Hepatocyte (in vitro differentiated cells): ENCODE measurements around the gene C16orf54. TPM values are rescaled to one million over a fixed set of nuclear protein-coding genes. Genes with fewer than 3 reads are reported as not detected.
"Not testable (repeated sequence)": the region's sequence is repeated elsewhere in the genome, so short reads cannot be mapped to it uniquely, and the experiment has no call there.

Source experiments
- DNase-seq: peaks from one replicate; pipeline ENCODE4 v3.0.0-alpha.2; 2016; ENCODE audit warnings: low spot score
- H2AFZ ChIP-seq: fragments of 200-600 bp; sonication (generic); 2 replicates; pipeline ENCODE4 v1.6.0; 2016; ENCODE audit warnings: antibody characterized with exemption, mild to moderate bottlenecking
- H3K27ac ChIP-seq: fragments of 200-600 bp; sonication (generic); 2 replicates; pipeline ENCODE4 v1.5.1; 2016; ENCODE audit warnings: mild to moderate bottlenecking
- H3K27me3 ChIP-seq: fragments of 200-600 bp; sonication (generic); 2 replicates; pipeline ENCODE4 v1.6.1; 2016
- H3K36me3 ChIP-seq: fragments of 200-600 bp; sonication (generic); replicated peaks from 2 replicates; pipeline ENCODE4 v1.5.1; 2016; ENCODE audit warnings: low read depth; ENCODE audit not compliant: insufficient read depth
- H3K4me1 ChIP-seq: fragments of 200-600 bp; sonication (generic); 2 replicates; pipeline ENCODE4 v1.5.1; 2016; ENCODE audit warnings: mild to moderate bottlenecking, moderate library complexity; ENCODE audit not compliant: insufficient read depth
- H3K4me2 ChIP-seq: fragments of 200-600 bp; sonication (generic); 2 replicates; pipeline ENCODE4 v1.6.0; 2016
- H3K4me3 ChIP-seq: fragments of 200-600 bp; sonication (generic); 2 replicates; pipeline ENCODE4 v1.5.1; 2016; ENCODE audit warnings: mild to moderate bottlenecking
- H3K79me2 ChIP-seq: fragments of 200-600 bp; sonication (generic); 2 replicates; pipeline ENCODE4 v1.6.0; 2017; ENCODE audit warnings: mild to moderate bottlenecking
- H3K9me2 ChIP-seq: fragments of 200-600 bp; sonication (generic); replicated peaks from 2 replicates; pipeline ENCODE4 v1.6.0; 2017; ENCODE audit warnings: mild to moderate bottlenecking; ENCODE audit not compliant: insufficient read depth
- H3K9me3 ChIP-seq: fragments of 200-600 bp; sonication (generic); 2 replicates; pipeline ENCODE4 v1.5.1; 2016; ENCODE audit warnings: low read depth, mild to moderate bottlenecking
- H4K20me1 ChIP-seq: fragments of 200-600 bp; sonication (generic); 2 replicates; pipeline ENCODE4 v1.6.0; 2016; ENCODE audit warnings: mild to moderate bottlenecking; ENCODE audit not compliant: insufficient read depth, poor library complexity, severe bottlenecking
- EZH2 ChIP-seq: fragments of 200-600 bp; sonication (generic); IDR thresholded peaks from 2 replicates; pipeline ENCODE4 v1.6.1; 2016; ENCODE audit warnings: antibody characterized with exemption, mild to moderate bottlenecking, borderline replicate concordance
- EZH2phosphoT487 ChIP-seq: fragments of 200-600 bp; sonication (generic); IDR thresholded peaks from one replicate; pipeline ENCODE4 v1.6.1; 2018; ENCODE audit warnings: antibody characterized with exemption, mild to moderate bottlenecking, low read depth, moderate library complexity; ENCODE audit not compliant: unreplicated experiment, severe bottlenecking
- WGBS: methylation state at CpG from one replicate; pipeline ENCODE4 v1.1.6; 2016; ENCODE audit warnings: low lambda C conversion rate; ENCODE audit errors: missing lambda C conversion rate; 5-methylcytosine and 5-hydroxymethylcytosine counted together
- polyA plus RNA-seq: library from polyadenylated mRNA; unstranded; fragments of >200 nt; fragmentation: Nextera tagmentation; extraction: Ambion mirVana; gene quantifications from 2 replicates; pipeline ENCODE4 v1.2.1, GENCODE V29; 2016
- total RNA-seq: library from RNA; depleted of rRNA; stranded (reverse); fragments of >200 nt; gene quantifications from 2 replicates; pipeline ENCODE4 v1.2.3, GENCODE V29; 2014
- TF ChIP-seq, protein P1 (sequence below): fragments of 200-600 bp; sonication (generic); IDR thresholded peaks from 2 replicates; pipeline ENCODE4 v1.5.1; 2016; ENCODE audit warnings: antibody characterized with exemption, mild to moderate bottlenecking; ENCODE audit not compliant: poor library complexity

Gene C16orf54
- total and polyA plus RNA-seq, 2 experiments from 2014 or later, result 0.10 to 0.16 TPM

- H3K9me2 ChIP-seq, result no peaks in the 10 kb centered on the region
- H3K27ac ChIP-seq, result no peak overlapping the region
- H2AFZ ChIP-seq, result no peak overlapping the region
- H3K4me1 ChIP-seq, result no peaks in the 10 kb centered on the region
- DNase-seq, result no peak
- TF ChIP-seq, protein P1, sequence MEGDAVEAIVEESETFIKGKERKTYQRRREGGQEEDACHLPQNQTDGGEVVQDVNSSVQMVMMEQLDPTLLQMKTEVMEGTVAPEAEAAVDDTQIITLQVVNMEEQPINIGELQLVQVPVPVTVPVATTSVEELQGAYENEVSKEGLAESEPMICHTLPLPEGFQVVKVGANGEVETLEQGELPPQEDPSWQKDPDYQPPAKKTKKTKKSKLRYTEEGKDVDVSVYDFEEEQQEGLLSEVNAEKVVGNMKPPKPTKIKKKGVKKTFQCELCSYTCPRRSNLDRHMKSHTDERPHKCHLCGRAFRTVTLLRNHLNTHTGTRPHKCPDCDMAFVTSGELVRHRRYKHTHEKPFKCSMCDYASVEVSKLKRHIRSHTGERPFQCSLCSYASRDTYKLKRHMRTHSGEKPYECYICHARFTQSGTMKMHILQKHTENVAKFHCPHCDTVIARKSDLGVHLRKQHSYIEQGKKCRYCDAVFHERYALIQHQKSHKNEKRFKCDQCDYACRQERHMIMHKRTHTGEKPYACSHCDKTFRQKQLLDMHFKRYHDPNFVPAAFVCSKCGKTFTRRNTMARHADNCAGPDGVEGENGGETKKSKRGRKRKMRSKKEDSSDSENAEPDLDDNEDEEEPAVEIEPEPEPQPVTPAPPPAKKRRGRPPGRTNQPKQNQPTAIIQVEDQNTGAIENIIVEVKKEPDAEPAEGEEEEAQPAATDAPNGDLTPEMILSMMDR, result no peak
- TF ChIP-seq EZH2 (no peak), EZH2phosphoT487 (no peak)
- H3K9me3 ChIP-seq, result no peaks in the 10 kb centered on the region
- H3K79me2 ChIP-seq, result peaks cover 24% of the 10 kb centered on the region
- H3K4me3 ChIP-seq, result no peak overlapping the region
- no peak overlapping the region for H3K4me2 ChIP-seq
- no peaks in the 10 kb centered on the region for H3K27me3 ChIP-seq
- 95% methylated on average over 21 of the region's 21 CpGs for WGBS
- peaks cover 25% of the 10 kb centered on the region for H4K20me1 ChIP-seq
- no peaks in the 10 kb centered on the region for H3K36me3 ChIP-seq
These were observed 48.9 kb downstream of the C16orf54 start for GRCh38 chr16:29696881-29697331.

- 97% methylated on average over 3 of the region's 3 CpGs for WGBS
- H3K36me3 ChIP-seq, result not testable (repeated sequence)
- peaks cover 35% of the 10 kb centered on the region for H4K20me1 ChIP-seq
These were observed 50.1 kb downstream of the C16orf54 start for GRCh38 chr16:29695675-29696074.

DNA sequence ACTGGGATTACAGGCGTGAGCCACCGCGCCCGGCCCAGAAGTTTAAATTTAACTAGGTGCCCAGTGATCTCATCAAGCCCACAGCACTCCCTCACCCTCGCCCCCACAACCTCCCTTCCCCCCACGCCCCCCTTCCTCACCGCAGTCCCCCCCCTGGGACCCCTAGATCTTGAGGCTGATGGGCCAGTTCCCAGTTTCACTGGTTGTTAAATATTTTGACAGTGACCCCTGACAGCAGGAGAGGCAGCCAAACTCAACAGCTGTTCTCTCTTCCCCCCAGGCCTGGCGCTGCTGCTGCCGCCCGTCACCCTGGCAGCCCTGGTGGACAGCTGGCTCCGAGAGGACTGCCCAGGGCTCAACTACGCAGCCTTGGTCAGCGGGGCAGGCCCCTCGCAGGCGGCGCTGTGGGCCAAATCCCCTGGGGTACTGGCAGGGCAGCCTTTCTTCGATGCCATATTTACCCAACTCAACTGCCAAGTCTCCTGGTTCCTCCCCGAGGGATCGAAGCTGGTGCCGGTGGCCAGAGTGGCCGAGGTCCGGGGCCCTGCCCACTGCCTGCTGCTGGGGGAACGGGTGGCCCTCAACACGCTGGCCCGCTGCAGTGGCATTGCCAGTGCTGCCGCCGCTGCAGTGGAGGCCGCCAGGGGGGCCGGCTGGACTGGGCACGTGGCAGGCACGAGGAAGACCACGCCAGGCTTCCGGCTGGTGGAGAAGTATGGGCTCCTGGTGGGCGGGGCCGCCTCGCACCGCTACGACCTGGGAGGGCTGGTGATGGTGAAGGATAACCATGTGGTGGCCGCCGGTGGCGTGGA lies 51.2 kb downstream of the C16orf54 start:
- peaks cover 46% of the 10 kb centered on the region for H4K20me1 ChIP-seq
- no peak overlapping the region for H3K27ac ChIP-seq
- peaks cover 47% of the 10 kb centered on the region for H3K79me2 ChIP-seq
- DNase-seq, result no peak
- H3K27me3 ChIP-seq, result no peaks in the 10 kb centered on the region
- TF ChIP-seq, protein P1, result no peak
- no peak for TF ChIP-seq EZH2
- no peak for TF ChIP-seq EZH2phosphoT487
- WGBS, result 93% methylated on average over 23 of the region's 41 CpGs
- H3K9me3 ChIP-seq, result no peaks in the 10 kb centered on the region
- no peak overlapping the region for H2AFZ ChIP-seq
- no peaks in the 10 kb centered on the region for H3K36me3 ChIP-seq
- H3K4me3 ChIP-seq, result no peak overlapping the region
- no peaks in the 10 kb centered on the region for H3K4me1 ChIP-seq
- H3K9me2 ChIP-seq, result no peaks in the 10 kb centered on the region
- H3K4me2 ChIP-seq, result no peak overlapping the region

More at GRCh38 chr16:29695675-29696074, 50.1 kb downstream of the C16orf54 start:
- H3K4me3 ChIP-seq, H3K9me2 ChIP-seq, DNase-seq, H3K9me3 ChIP-seq, H3K27me3 ChIP-seq, H3K4me2 ChIP-seq, H3K27ac ChIP-seq, H2AFZ ChIP-seq, H3K4me1 ChIP-seq: not testable (repeated sequence)
- H3K79me2 ChIP-seq, result peaks cover 36% of the 10 kb centered on the region

DNA sequence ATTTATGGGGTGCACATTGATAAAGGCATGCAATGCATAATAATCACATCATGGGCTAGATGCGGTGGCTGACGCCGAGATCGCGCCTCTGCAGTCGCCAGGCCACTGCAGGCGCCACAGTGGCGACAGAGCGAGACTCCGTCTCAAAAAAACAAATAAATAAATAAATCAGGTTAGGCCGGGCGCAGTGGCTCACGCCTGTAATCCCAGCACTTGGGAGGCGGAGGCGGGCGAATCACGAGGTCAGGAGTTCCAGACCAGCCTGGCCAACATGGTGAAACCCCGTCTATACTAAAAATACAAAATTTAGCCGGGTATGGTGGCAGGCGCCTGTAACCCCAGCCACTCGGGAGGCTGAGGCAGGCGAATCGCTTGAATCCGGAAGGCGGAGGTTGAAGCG lies 53.2 kb downstream of the C16orf54 start:
- H3K4me3 ChIP-seq, H3K4me1 ChIP-seq, DNase-seq, H3K9me2 ChIP-seq, H3K4me2 ChIP-seq, H3K27me3 ChIP-seq, H2AFZ ChIP-seq, H3K9me3 ChIP-seq, H3K27ac ChIP-seq, H3K36me3 ChIP-seq: not testable (repeated sequence)
- peaks cover 59% of the 10 kb centered on the region for H4K20me1 ChIP-seq
- peaks cover 67% of the 10 kb centered on the region for H3K79me2 ChIP-seq
- WGBS, result 98% methylated on average over 26 of the region's 26 CpGs

Other genes with a start within 250 kb of the C16orf54 start
- gene NPIPB12, start 239.6 kb downstream of the C16orf54 start, total RNA-seq, result 11.5 and 14.3 TPM in 2 replicates
- gene NPIPB12, start 239.6 kb downstream of the C16orf54 start, polyA plus RNA-seq, result 39.0 and 48.2 TPM in 2 replicates
- gene SPN, start 82.7 kb downstream of the C16orf54 start, total RNA-seq, result 0.03 and 0.08 TPM in 2 replicates
- 0.05 and 0.57 TPM in 2 replicates for gene SPN, start 82.7 kb downstream of the C16orf54 start, polyA plus RNA-seq
- 217 and 222 TPM in 2 replicates for gene QPRT, start 66.8 kb downstream of the C16orf54 start, total RNA-seq
- gene QPRT, start 66.8 kb downstream of the C16orf54 start, polyA plus RNA-seq, result 340 and 371 TPM in 2 replicates
- gene ZG16, start 32.3 kb upstream of the C16orf54 start, total RNA-seq, result 2.1 and 3.0 TPM in 2 replicates
- 1.9 and 2.7 TPM in 2 replicates for gene ZG16, start 32.3 kb upstream of the C16orf54 start, polyA plus RNA-seq
- gene KIF22, start 44.8 kb upstream of the C16orf54 start, total RNA-seq, result 42.6 and 43.3 TPM in 2 replicates
- gene KIF22, start 44.8 kb upstream of the C16orf54 start, polyA plus RNA-seq, result 42.5 and 44.5 TPM in 2 replicates
- gene MAZ, start 60.5 kb upstream of the C16orf54 start, total RNA-seq, result 123 and 132 TPM in 2 replicates
- 190 and 192 TPM in 2 replicates for gene MAZ, start 60.5 kb upstream of the C16orf54 start, polyA plus RNA-seq
- gene PRRT2, start 66.2 kb upstream of the C16orf54 start, total RNA-seq, result 7.0 and 8.0 TPM in 2 replicates
- gene PRRT2, start 66.2 kb upstream of the C16orf54 start, polyA plus RNA-seq, result 11.1 and 23.9 TPM in 2 replicates
- gene PAGR1, start 70.2 kb upstream of the C16orf54 start, total RNA-seq, result 31.6 and 39.3 TPM in 2 replicates
- gene PAGR1, start 70.2 kb upstream of the C16orf54 start, polyA plus RNA-seq, result 48.5 and 53.4 TPM in 2 replicates
- gene MVP, start 74.5 kb upstream of the C16orf54 start, total RNA-seq, result 80.0 and 121 TPM in 2 replicates
- gene MVP, start 74.5 kb upstream of the C16orf54 start, polyA plus RNA-seq, result 140 and 146 TPM in 2 replicates
- 94.1 and 97.1 TPM in 2 replicates for gene CDIPT, start 117.2 kb upstream of the C16orf54 start, total RNA-seq
- 143 and 147 TPM in 2 replicates for gene CDIPT, start 117.2 kb upstream of the C16orf54 start, polyA plus RNA-seq
- 18.0 and 36.1 TPM in 2 replicates for gene SEZ6L2, start 153.6 kb upstream of the C16orf54 start, total RNA-seq
- 39.9 and 45.8 TPM in 2 replicates for gene SEZ6L2, start 153.6 kb upstream of the C16orf54 start, polyA plus RNA-seq
- gene ASPHD1, start 154.5 kb upstream of the C16orf54 start, total RNA-seq, result 12.6 and 18.6 TPM in 2 replicates
- 35.5 and 40.0 TPM in 2 replicates for gene ASPHD1, start 154.5 kb upstream of the C16orf54 start, polyA plus RNA-seq
- gene KCTD13, start 180.2 kb upstream of the C16orf54 start, total RNA-seq, result 5.3 and 14.3 TPM in 2 replicates
- 18.8 and 23.5 TPM in 2 replicates for gene KCTD13, start 180.2 kb upstream of the C16orf54 start, polyA plus RNA-seq
- gene TMEM219, start 216.1 kb upstream of the C16orf54 start, total RNA-seq, result 106 and 119 TPM in 2 replicates
- 175 and 189 TPM in 2 replicates for gene TMEM219, start 216.1 kb upstream of the C16orf54 start, polyA plus RNA-seq
- gene TAOK2, start 227.9 kb upstream of the C16orf54 start, total RNA-seq, result 28.0 and 33.4 TPM in 2 replicates
- 24.3 and 24.5 TPM in 2 replicates for gene TAOK2, start 227.9 kb upstream of the C16orf54 start, polyA plus RNA-seq
- 10.6 and 12.4 TPM in 2 replicates for gene HIRIP3, start 249.6 kb upstream of the C16orf54 start, total RNA-seq
- gene HIRIP3, start 249.6 kb upstream of the C16orf54 start, polyA plus RNA-seq, result 9.0 and 12.9 TPM in 2 replicates